ENCODE measurements around the gene COL3A1.

Gene COL3A1

DNA sequence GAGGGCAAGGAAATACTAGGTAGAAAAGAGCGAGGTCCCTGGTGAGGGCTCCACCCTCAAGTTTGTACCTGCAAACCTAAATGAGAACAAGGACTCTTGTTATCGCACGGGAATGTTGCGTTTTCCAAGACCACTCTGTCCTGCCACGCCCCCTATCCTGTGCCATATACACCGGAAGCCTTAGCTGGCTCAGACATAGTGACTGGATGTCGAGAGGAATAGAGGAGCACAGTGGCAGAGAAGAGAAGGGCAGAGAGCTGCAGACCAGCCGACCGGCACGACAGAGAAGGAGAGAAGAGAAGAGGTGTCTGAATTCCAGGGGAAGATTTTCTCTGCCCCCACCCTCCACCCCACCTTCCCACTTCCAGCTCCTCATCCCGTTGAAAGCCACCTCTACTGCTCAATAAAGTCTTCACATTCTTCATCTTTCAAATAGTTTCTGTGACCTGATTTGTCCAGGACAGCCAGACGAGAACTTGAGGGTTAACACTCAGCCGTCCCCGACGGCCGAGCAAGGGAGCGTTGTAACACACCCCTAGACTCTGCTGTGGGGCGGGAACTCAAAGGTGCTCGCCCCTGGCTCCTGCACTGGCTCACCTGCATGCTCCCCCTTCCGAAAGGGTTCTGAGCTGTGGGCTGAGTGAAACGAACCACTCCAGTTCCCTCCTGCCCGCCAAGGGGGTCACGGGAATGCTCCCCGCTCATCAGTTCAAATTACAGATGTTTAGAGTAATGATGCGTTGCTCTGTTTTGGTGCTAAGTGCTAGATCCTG lies 24.9 kb upstream of the COL3A1 start:
- DNase-seq (ENCODE audit: low read depth): no peak
- H3K4me3 ChIP-seq (ENCODE audit: low read depth, low read length): no peak overlapping the region
- TF ChIP-seq, protein P1, sequence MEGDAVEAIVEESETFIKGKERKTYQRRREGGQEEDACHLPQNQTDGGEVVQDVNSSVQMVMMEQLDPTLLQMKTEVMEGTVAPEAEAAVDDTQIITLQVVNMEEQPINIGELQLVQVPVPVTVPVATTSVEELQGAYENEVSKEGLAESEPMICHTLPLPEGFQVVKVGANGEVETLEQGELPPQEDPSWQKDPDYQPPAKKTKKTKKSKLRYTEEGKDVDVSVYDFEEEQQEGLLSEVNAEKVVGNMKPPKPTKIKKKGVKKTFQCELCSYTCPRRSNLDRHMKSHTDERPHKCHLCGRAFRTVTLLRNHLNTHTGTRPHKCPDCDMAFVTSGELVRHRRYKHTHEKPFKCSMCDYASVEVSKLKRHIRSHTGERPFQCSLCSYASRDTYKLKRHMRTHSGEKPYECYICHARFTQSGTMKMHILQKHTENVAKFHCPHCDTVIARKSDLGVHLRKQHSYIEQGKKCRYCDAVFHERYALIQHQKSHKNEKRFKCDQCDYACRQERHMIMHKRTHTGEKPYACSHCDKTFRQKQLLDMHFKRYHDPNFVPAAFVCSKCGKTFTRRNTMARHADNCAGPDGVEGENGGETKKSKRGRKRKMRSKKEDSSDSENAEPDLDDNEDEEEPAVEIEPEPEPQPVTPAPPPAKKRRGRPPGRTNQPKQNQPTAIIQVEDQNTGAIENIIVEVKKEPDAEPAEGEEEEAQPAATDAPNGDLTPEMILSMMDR (IDR thresholded peaks at IDR 0.05; ENCODE audit: low read depth, low read length, missing control alignments): no peak

DNA sequence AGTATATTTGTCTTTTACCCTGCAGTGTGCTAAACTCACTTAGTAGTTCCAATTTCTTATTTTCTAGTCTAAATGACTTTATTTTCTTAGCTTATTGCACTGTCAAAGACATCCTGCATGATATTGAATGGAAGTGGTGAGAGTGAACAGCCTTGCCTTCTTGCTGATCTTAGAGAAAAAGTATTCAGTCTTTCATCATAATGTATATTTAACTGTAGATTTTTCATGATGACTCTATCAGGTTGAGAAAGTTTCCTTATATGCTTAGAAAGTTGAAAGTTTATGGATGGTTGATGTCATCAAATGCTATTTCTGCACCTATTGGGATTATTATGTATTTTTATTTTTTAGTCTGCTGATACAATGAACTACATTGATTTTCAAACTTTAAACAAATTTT lies 21.3 kb upstream of the COL3A1 start:
- DNase-seq (ENCODE audit: low read depth): no peak
- TF ChIP-seq, protein P1 (IDR thresholded peaks at IDR 0.05; ENCODE audit: low read depth, low read length, missing control alignments): no peak

DNA sequence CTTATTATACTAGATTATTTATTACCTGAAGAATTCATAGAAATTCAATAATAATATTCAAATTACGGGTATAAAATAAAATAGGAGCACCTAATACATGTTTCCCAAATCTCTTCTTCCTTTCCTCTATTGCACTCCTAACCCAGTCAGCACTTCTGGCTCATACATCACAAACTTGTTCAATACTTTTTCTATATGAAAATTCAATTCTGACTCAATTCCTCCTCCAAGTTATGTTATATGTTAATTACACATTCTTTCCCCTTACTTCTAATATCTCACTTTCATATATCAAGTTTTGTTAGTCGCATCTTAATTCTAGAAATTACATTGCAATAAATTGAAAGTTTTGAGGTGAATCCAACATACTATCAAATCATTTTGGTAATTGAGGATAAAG lies 17.9 kb upstream of the COL3A1 start:
- DNase-seq (ENCODE audit: low read depth): no peak
- TF ChIP-seq, protein P1 (IDR thresholded peaks at IDR 0.05; ENCODE audit: low read depth, low read length, missing control alignments): no peak
- no peak overlapping the region for H3K4me3 ChIP-seq (ENCODE audit: low read depth, low read length)

More for the DNA sequence above, 21.3 kb upstream of the COL3A1 start:
- H3K4me3 ChIP-seq (ENCODE audit: low read depth, low read length): no peak overlapping the region

DNA sequence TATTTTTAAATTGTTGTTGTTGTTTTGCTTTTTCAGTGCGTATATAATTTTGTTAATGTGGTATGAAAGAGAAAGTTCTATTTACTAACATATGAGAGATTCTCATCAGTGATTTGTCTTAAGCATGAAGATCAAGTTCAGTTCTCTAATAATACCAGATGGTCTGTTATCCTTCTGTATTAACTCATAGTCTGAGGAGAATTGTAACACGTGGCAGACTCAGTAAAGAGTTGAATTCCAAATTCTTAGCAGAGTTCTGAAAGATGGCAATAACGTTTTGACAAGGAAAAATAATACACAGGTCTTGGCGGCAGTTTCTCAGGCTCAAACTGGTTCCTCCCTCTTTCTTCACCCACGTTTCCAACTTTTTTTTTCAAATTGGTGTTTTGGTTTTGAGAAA lies 17.2 kb upstream of the COL3A1 start:
- DNase-seq (ENCODE audit: low read depth): no peak
- TF ChIP-seq, protein P1 (IDR thresholded peaks at IDR 0.05; ENCODE audit: low read depth, low read length, missing control alignments): no peak
- H3K4me3 ChIP-seq (ENCODE audit: low read depth, low read length): no peak overlapping the region

DNA sequence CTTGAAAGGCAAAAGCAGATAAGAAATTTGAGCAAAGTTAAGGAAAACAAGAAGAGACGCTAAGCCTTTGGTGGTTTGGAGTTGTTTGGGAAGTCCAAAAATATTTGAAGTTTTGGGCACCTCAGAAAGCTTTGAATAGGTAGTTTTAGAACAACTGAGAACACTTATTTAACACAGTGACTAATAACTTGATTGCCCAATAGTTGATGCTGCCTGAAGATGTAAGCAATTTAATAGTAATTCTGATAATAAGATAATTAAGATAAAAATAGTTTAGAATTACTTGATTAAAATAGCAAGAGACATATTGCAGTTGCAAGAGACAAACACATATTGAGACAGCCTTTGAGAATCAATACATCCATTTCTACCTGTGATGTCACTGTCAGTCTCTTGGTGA lies 16.5 kb upstream of the COL3A1 start:
- H3K4me3 ChIP-seq (ENCODE audit: low read depth, low read length): no peak overlapping the region
- DNase-seq (ENCODE audit: low read depth): no peak
- TF ChIP-seq, protein P1 (IDR thresholded peaks at IDR 0.05; ENCODE audit: low read depth, low read length, missing control alignments): no peak

DNA sequence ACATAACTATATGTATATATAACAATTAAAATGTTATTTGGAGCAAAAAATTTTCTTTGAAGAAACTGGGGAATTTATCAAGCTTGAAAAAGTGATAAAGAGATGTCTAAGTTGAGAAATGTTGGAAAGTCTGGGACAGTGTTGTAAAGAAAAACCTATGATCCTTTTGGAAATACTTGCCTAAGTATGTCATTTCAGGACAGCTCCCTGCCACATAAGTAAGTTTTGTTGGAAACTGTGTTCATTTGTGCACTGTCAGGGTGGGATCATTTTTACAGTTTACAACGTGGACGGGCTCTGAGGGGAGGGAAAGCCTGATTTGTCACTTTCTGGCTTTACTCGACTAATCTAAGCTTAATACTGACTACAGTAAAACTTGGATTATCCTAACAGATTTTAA lies 10.4 kb upstream of the COL3A1 start:
- TF ChIP-seq, protein P1 (IDR thresholded peaks at IDR 0.05; ENCODE audit: low read depth, low read length, missing control alignments): no peak
- DNase-seq (ENCODE audit: low read depth): no peak
- H3K4me3 ChIP-seq (ENCODE audit: low read depth, low read length): no peak overlapping the region

DNA sequence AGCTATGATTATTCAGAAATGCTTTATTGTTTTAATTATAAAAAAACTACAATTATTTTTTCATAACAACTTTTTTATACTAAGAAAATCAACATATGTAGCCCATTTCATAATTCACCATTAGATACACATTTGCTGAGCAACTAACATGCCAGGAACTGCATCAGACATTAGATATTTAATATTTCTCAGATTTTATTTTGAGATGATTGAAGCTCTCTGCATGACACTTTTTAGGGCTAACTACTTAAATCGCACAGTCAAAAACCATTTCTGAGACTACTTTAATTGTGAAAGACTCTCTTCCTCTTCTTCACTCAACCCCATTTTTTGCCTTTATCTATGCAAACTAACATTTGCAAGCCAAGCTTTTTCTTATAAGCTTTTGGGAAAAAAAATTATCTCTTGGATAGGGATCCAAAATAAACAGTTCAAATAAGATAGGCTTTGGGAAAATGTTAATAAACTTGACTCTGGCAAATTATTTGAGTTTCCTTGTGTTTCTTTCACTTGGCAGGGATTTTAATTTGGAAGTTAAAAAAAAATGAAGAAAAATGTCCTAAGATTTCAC lies 9.1 kb upstream of the COL3A1 start:
- DNase-seq (ENCODE audit: low read depth): no peak
- H3K4me3 ChIP-seq (ENCODE audit: low read depth, low read length): no peak overlapping the region
- TF ChIP-seq, protein P1 (IDR thresholded peaks at IDR 0.05; ENCODE audit: low read depth, low read length, missing control alignments): no peak
